ENCODE measurements around the gene OR2B2.

- TF ChIP-seq, protein P1, sequence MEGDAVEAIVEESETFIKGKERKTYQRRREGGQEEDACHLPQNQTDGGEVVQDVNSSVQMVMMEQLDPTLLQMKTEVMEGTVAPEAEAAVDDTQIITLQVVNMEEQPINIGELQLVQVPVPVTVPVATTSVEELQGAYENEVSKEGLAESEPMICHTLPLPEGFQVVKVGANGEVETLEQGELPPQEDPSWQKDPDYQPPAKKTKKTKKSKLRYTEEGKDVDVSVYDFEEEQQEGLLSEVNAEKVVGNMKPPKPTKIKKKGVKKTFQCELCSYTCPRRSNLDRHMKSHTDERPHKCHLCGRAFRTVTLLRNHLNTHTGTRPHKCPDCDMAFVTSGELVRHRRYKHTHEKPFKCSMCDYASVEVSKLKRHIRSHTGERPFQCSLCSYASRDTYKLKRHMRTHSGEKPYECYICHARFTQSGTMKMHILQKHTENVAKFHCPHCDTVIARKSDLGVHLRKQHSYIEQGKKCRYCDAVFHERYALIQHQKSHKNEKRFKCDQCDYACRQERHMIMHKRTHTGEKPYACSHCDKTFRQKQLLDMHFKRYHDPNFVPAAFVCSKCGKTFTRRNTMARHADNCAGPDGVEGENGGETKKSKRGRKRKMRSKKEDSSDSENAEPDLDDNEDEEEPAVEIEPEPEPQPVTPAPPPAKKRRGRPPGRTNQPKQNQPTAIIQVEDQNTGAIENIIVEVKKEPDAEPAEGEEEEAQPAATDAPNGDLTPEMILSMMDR (IDR thresholded peaks at IDR 0.05), result no peak
- TF ChIP-seq POLR2A (IDR thresholded peaks at IDR 0.05), result no peak
These were observed 44.7 kb upstream of the OR2B2 start, which contains the start of gene OR2B6 for GRCh38 chr6:27956941-27957340.
